ENCODE data around the gene TRAF7.
A peak's percentile ranks its signal among the peaks of the same experiment; 100 is the strongest.

Gene TRAF7

GRCh38 chr16:2213817-2214718 lies 58.5 kb downstream of the TRAF7 start:
- no peak for DNase-seq (ENCODE audit: low read depth in 2 of 2)

- DNase-seq (ENCODE audit: low read depth in 2 of 2), result no peak
Measured at GRCh38 chr16:2214719-2214968, 59.1 kb downstream of the TRAF7 start, which contains the start of gene PGP. TSS of gene PGP (minus strand) at chr16:2214840. CDS start at chr16:2214777, 63 bp downstream.

- no peak for DNase-seq (ENCODE audit: low read depth in 2 of 2)
Measured at GRCh38 chr16:2216330-2216729, 60.7 kb downstream of the TRAF7 start.

GRCh38 chr16:2223221-2223941 lies 67.8 kb downstream of the TRAF7 start, which contains the start of gene E4F1:
TSS of gene E4F1 (plus strand) at chr16:2223591. CDS start at chr16:2223614, 23 bp downstream.
- peak; percentile 98 to 100 for DNase-seq (ENCODE audit: low read depth in 2 of 2)

- no peak for DNase-seq (ENCODE audit: low read depth in 2 of 2)
Measured at GRCh38 chr16:2223942-2224486, 68.4 kb downstream of the TRAF7 start.

GRCh38 chr16:2226245-2226793 lies 70.7 kb downstream of the TRAF7 start:
- no peak for DNase-seq (ENCODE audit: low read depth in 2 of 2)

- DNase-seq (ENCODE audit: low read depth in 2 of 2), result no peak
Measured at GRCh38 chr16:2226918-2227317, 71.3 kb downstream of the TRAF7 start.
